Smooth muscle cell of the pulmonary artery (primary cell): Measurements from ENCODE around the gene ALDH1L1. TPM values are rescaled to one million over a fixed set of nuclear protein-coding genes. Genes with fewer than 3 reads are reported as not detected.

Experiments used
- total RNA-seq: library from RNA; depleted of rRNA; stranded (reverse); fragments of >200 nt; gene quantifications from 2 replicates; pipeline ENCODE4 v1.2.3, GENCODE V29; 2014

The ALDH1L1 gene
- total RNA-seq, result 0.07 and 0.96 TPM in 2 replicates

DNA sequence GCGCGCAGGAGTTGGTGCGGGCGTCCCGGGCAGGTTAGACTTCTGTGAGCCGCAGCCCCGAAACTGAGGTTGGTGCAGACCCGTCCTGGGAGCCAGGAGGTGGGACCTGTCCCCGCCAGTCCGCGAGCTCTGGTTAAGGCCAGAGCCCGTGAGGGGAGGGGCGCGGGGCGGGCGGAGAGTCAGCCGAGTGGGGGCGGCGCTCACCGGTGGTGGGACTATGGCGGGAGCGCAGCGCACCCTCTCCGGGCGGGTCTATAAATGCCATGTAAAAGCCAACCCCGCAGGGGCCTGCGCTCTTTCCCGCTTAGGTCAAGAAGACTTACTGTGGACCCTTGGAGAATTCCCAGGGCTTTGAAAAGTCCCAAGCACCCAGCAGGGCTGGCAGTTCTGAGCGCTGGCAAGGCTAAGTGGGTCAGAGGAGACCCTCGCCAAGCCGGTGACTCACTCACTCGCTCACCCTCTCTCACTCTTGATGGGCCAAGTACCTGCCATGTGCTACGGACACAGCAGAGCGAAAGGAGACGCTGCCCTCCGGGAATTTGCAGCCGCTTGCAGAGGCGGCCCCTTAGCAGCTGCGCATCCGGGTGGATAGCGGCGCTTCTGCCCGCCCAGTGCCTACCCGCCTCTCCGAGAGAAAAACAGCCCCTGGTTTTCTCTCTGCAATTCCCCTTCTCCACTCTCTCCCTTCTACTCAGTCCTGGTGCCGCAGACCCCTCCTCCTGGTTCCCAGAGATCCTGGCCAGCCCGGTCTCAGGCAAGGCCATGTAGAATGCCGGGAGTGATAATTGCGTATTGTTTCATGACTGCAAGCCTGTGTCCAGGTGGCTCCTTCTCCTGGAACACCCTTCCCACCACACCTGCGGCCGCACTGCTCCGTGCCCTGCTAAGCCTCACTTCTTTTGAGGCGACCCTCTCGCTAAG is at the start of gene ALDH1L1:
Gene ALDH1L1 (minus strand): TSS at position 110 of the 921 bp plus-strand sequence. CDS start 19,607 bp downstream, outside the sequence.

DNA sequence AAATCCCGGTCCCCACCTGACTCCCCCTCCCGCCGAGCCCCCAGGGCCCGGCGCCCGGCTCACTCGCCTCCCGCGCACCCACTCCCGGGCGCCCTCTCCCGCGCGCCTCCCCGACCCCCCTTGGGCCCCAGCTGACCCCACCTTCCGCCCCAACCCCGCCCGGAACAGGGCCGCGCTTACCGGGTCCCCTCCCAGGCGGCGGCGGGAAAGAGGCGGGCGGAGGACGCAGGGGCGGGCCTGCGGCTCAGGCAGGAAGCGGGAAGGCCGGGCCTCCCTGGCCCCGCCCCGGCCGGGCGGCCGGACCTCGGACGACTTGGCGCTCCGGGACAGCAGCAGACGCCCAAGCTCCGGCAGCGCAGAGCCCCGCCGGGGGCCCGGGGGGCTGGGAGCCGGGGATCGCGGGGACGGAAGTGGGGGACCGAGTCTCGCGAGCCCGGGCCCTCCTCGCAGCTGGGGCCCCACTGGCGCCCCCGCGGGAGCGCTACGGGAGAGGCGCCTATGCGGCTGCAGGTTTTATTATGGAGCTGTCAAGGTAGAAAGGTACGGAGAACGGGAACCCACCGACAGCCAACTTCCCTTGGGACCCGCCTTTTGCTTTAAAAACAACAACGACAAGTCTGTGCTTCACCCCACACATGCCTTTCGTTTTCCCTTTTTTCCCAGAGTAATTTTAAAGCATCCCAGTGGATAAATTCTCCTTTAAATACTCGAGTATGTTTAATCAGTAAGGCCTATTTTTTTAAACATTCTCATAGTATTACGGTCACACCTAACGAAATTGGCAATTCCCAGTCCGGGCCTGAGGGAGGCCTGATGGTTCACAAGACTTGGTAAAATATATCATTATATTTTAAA is 96.2 kb downstream of the ALDH1L1 start, which contains the start of gene SLC41A3:
Gene SLC41A3 (minus strand): TSS at position 212 of the 855 bp plus-strand sequence. CDS start 15,905 bp downstream, outside the sequence.

Other genes with a start within 250 kb of the ALDH1L1 start
- not detected in 2 replicates for gene ROPN1B, start 211.4 kb downstream of the ALDH1L1 start, total RNA-seq
- 61.8 and 93.5 TPM in 2 replicates for gene SLC41A3, start 96.5 kb downstream of the ALDH1L1 start, total RNA-seq
- gene KLF15, start 176.8 kb upstream of the ALDH1L1 start, total RNA-seq, result 1.1 and 1.3 TPM in 2 replicates
- gene CFAP100, start 214.3 kb upstream of the ALDH1L1 start, total RNA-seq, result not detected in 2 replicates